Measurements from ENCODE around the gene CD96.

The CD96 gene

GRCh38 chr3:111594781-111595180 is 52.8 kb downstream of the CD96 start:
- DNase-seq (ENCODE audit: low spot score) = no peak

DNA sequence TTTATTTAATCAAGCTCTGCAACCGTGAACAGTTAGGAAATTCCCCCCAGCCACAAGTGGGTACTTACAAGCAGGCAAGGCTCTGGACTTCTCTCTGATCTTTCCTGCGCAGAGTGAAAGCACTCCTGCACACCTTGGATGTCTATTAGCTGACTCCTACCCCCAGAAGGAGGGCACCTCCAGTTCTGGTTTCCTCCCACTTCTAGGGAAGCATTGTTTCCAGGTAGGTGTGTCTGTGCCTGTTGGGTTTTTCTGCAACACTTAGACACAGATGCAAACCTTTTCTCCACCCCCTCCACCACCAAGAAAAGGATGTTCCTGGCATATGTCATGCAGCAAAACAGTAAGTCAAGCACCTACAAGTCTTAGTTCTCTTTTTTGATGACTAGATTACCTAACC is 53.2 kb downstream of the CD96 start, which contains the start of gene ZBED2:
ZBED2 (minus strand) TSS at position 115 of the 400 bp plus-strand sequence. CDS start 1,145 bp downstream, outside the sequence.
- no peak for DNase-seq (ENCODE audit: low spot score)

DNA sequence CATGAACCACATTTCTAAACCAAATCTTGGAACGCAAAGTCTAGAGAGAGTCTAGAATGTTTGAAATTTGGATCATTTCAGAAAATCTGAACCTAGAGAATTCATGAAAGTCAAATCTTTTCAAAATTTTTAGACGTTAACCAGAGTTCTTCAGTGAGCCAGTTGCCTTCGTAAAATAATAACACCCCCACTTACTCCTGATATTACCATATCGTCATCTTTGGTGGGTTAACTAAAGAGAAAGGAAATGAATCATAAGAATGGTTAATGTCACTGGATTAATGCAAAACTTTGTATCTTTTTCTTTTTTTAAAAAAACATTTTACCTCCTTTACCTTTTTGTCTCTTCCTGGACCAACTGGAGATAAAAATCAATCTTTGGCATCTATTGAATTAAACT is 54.3 kb downstream of the CD96 start:
- no peak for DNase-seq (ENCODE audit: low spot score)

GRCh38 chr3:111598139-111598538 is 56.1 kb downstream of the CD96 start:
- DNase-seq (ENCODE audit: low spot score) = no peak

GRCh38 chr3:111598552-111598951 is 56.6 kb downstream of the CD96 start:
- DNase-seq (ENCODE audit: low spot score) = no peak

GRCh38 chr3:111601810-111602209 is 59.8 kb downstream of the CD96 start:
- DNase-seq (ENCODE audit: low spot score) = no peak

GRCh38 chr3:111603679-111604078 is 61.7 kb downstream of the CD96 start:
- DNase-seq (ENCODE audit: low spot score) = no peak

- DNase-seq (ENCODE audit: low spot score) = no peak
These were observed 62.1 kb downstream of the CD96 start for GRCh38 chr3:111604119-111604518.

DNA sequence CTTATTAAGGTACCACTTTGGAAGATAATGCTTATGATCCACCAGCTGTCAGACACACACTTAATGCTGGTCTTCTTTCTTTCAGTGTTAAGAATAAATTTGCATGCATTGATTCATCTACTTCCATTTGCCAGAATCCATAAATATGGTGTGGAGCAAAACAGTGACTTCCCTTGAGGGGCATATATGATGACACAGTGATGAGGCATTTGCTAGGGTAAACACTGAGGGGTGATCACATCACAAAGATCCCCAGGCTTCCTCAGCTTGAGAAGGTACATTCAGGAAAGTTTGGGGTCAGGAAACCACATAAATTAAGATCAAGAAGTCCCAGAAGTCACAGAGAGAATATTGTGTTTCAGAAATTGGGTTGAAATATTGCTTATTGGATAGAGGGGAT is 63.0 kb downstream of the CD96 start:
- no peak for DNase-seq (ENCODE audit: low spot score)

GRCh38 chr3:111605493-111605892 is 63.5 kb downstream of the CD96 start:
- no peak for DNase-seq (ENCODE audit: low spot score)

GRCh38 chr3:111607240-111607920 is 65.4 kb downstream of the CD96 start:
- DNase-seq (ENCODE audit: low spot score) = no peak

- no peak for DNase-seq (ENCODE audit: low spot score)
These were observed 66.4 kb downstream of the CD96 start for GRCh38 chr3:111608383-111608782.

- no peak for DNase-seq (ENCODE audit: low spot score)
These were observed 67.7 kb downstream of the CD96 start for GRCh38 chr3:111609700-111610099.

DNA sequence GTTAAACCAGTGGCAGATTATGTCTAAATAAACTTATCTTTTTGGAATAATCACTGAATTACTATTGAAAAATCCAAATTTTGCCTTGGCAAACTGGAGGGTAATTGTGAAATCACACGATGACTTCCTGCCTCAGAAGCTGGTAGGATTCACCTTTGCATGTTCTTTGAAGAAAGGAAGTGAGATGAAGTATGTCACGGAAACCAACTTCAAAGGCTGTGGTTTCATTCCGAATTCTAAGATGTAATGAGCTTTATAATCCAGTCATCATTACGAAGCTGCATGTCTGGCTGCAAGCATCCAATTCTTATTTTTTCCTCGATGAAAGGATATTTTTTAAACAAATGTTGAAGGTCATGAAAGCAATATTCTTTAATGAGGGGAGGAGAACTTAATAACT is 68.2 kb downstream of the CD96 start:
- no peak for DNase-seq (ENCODE audit: low spot score)

- no peak for DNase-seq (ENCODE audit: low spot score)
These were observed 68.6 kb downstream of the CD96 start for GRCh38 chr3:111610612-111611054.

- DNase-seq (ENCODE audit: low spot score) = no peak
These were observed 71.3 kb downstream of the CD96 start for GRCh38 chr3:111613294-111613693.

GRCh38 chr3:111615880-111616279 is 73.9 kb downstream of the CD96 start:
- DNase-seq (ENCODE audit: low spot score) = no peak

DNA sequence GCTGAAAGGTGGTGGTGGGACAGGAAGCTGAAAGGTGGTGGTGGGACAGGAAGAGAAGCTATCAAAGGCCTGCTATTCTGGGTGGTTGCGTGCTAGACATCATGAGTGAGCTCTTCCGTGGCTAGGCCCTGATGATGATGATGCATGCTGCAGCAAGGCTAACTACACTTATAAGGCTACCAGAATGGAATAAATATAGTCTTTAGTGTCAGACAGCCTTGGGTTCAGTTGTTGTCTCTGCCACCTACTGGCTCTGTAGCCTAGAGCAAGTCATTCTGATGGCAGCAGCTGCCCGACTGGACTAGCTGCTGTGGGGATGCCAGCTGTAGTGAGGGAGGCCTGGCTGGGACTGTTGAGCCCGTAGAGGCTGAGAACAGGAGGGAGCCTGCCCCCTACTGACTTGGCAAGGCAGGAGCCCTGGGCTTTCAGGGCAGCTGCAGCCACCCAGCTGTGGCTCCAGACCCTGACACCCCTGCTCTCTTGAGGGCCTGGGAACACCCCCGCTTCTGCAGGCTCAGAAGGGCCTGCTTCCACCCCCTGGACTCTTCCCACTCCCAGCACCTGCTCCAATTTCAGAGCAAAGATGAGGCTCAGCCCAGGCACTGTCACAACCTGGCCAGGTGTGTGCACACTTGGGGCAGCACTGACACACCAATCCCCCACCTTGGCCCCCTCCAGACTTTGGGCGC is 74.6 kb downstream of the CD96 start:
- DNase-seq (ENCODE audit: low spot score) = no peak

GRCh38 chr3:111617406-111617805 is 75.4 kb downstream of the CD96 start:
- DNase-seq (ENCODE audit: low spot score) = no peak

GRCh38 chr3:111617912-111618601 is 76.1 kb downstream of the CD96 start:
- no peak for DNase-seq (ENCODE audit: low spot score)

- no peak for DNase-seq (ENCODE audit: low spot score)
These were observed 76.9 kb downstream of the CD96 start for GRCh38 chr3:111618945-111619344.

DNA sequence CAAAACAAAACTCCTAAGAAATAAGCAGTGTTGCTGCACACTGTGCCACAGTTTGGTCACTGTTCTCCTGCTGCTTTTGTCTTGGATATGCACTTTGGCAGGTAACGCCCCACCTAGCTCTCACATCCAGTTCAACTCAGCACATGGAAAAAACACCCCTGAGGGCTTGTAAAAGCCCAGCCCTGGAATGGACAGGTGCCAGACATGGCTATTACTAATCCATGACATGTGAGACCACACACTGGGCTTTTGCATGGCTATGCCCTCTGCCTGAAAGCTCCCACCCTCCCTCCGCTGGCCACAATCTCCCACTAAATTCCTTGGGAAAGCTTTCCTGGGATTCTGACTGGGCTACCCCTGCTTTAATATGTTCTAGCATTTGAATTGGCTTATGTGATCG is 77.8 kb downstream of the CD96 start:
- no peak for DNase-seq (ENCODE audit: low spot score)

DNA sequence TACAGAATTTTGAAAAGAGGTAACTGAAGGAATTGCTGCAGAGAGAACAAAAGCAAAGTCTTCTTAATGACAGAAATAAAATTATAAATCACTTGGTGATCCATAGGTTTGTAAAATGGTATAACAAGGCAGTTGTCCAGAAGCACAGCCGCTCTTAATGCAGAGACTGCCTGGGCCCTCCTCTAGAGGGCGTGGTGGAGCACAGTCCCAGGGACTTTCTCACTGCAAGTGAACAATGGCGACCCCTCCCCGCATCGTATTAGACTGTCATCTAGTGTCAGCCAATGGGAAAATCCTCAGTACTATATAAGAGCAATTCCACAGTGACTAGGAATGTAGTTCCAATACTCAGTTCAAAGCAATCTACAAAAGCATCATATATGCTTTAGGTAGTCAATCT is 79.5 kb downstream of the CD96 start:
- peak; percentile 74 for DNase-seq (ENCODE audit: low spot score)
